Progenitor cell of endocrine pancreas (in vitro differentiated cells): ENCODE data around the gene CEP112. TPM values are rescaled to one million over a fixed set of nuclear protein-coding genes. Genes with fewer than 3 reads are reported as not detected.

Experiments
- DNase-seq: peaks from one replicate; pipeline ENCODE4 v3.0.0; 2021; ENCODE audit warnings: low spot score; ENCODE audit not compliant: unreplicated experiment
- H3K27ac Mint-ChIP-seq: 2 replicates; pipeline ENCODE4 v1.8.0; 2021; ENCODE audit warnings: mild to moderate bottlenecking, moderate library complexity, mixed read lengths
- H3K27me3 Mint-ChIP-seq: 2 replicates; pipeline ENCODE4 v1.8.0; 2021; ENCODE audit warnings: mixed read lengths
- H3K36me3 Mint-ChIP-seq: 2 replicates; pipeline ENCODE4 v1.8.0; 2022; ENCODE audit warnings: mixed read lengths; ENCODE audit not compliant: insufficient read depth
- H3K4me1 Mint-ChIP-seq: 2 replicates; pipeline ENCODE4 v1.8.0; 2021; ENCODE audit warnings: low read depth, mixed read lengths
- H3K4me3 Mint-ChIP-seq: 2 replicates; pipeline ENCODE4 v1.8.0; 2021; ENCODE audit warnings: low read depth, mild to moderate bottlenecking, moderate library complexity, mixed read lengths
- H3K9me3 Mint-ChIP-seq: 2 replicates; pipeline ENCODE4 v1.8.0; 2021; ENCODE audit warnings: low read depth, mixed read lengths
- CTCF ChIP-seq: fragments of 200-600 bp; sonication (generic); IDR thresholded peaks from one replicate; pipeline ENCODE4 v1.5.0; 2021; ENCODE audit warnings: antibody characterized with exemption, mild to moderate bottlenecking; ENCODE audit not compliant: unreplicated experiment
- total RNA-seq: library from RNA; stranded (reverse); gene quantifications from 2 replicates; pipeline ENCODE4 v1.2.1, GENCODE V29; 2021

CEP112 gene
- total RNA-seq, 1 donor from 2014 or later = 24.3 TPM

- Mint-ChIP-seq H3K27me3 (no peaks in the 10 kb centered on the region), H3K36me3 (no peaks in the 10 kb centered on the region), H3K9me3 (peaks cover 4% of the 10 kb centered on the region), H3K27ac (no peak overlapping the region), H3K4me3 (no peak overlapping the region), H3K4me1 (peaks cover 10% of the 10 kb centered on the region)
- TF ChIP-seq CTCF = no peak
- no peak for DNase-seq
Measured at GRCh38 chr17:66227212-66228045, 35.5 kb upstream of the CEP112 start.

GRCh38 chr17:66222798-66223350, 30.9 kb upstream of the CEP112 start:
- Mint-ChIP-seq H3K27me3 (peaks cover 4% of the 10 kb centered on the region), H3K4me3 (no peak overlapping the region), H3K27ac (no peak overlapping the region), H3K4me1 (no peaks in the 10 kb centered on the region), H3K36me3 (no peaks in the 10 kb centered on the region), H3K9me3 (no peaks in the 10 kb centered on the region)
- no peak for DNase-seq
- no peak for TF ChIP-seq CTCF

GRCh38 chr17:66221755-66222530, 30.0 kb upstream of the CEP112 start:
- H3K27ac Mint-ChIP-seq = no peak overlapping the region
- no peak for TF ChIP-seq CTCF
- peaks cover 4% of the 10 kb centered on the region for H3K27me3 Mint-ChIP-seq
- no peaks in the 10 kb centered on the region for H3K9me3 Mint-ChIP-seq
- no peaks in the 10 kb centered on the region for H3K4me1 Mint-ChIP-seq
- no peak for DNase-seq
- no peaks in the 10 kb centered on the region for H3K36me3 Mint-ChIP-seq
- H3K4me3 Mint-ChIP-seq = no peak overlapping the region

GRCh38 chr17:66221343-66221742, 29.4 kb upstream of the CEP112 start:
- H3K36me3 Mint-ChIP-seq = no peaks in the 10 kb centered on the region
- no peak overlapping the region for H3K4me3 Mint-ChIP-seq
- peaks cover 4% of the 10 kb centered on the region for H3K27me3 Mint-ChIP-seq
- no peaks in the 10 kb centered on the region for H3K9me3 Mint-ChIP-seq
- H3K27ac Mint-ChIP-seq = no peak overlapping the region
- TF ChIP-seq CTCF = no peak
- no peak for DNase-seq
- H3K4me1 Mint-ChIP-seq = no peaks in the 10 kb centered on the region

GRCh38 chr17:66220079-66220835, 28.3 kb upstream of the CEP112 start:
- H3K27me3 Mint-ChIP-seq = peaks cover 4% of the 10 kb centered on the region
- no peak overlapping the region for H3K27ac Mint-ChIP-seq
- H3K36me3 Mint-ChIP-seq = no peaks in the 10 kb centered on the region
- no peak overlapping the region for H3K4me3 Mint-ChIP-seq
- TF ChIP-seq CTCF = no peak
- H3K9me3 Mint-ChIP-seq = no peaks in the 10 kb centered on the region
- no peaks in the 10 kb centered on the region for H3K4me1 Mint-ChIP-seq
- DNase-seq = no peak
